ENCODE measurements around the gene FTCDNL1. TPM values are rescaled to one million over a fixed set of nuclear protein-coding genes. Genes with fewer than 3 reads are reported as not detected.

FTCDNL1 gene
- total RNA-seq, 1 experiment from 2014 or later = 2.0 TPM

GRCh38 chr2:199779589-199779988 lies 71.4 kb downstream of the FTCDNL1 start:
- no peaks in the 10 kb centered on the region; the same call in 1 of the 2 replicates for H3K79me2 ChIP-seq (ENCODE audit: insufficient read depth, low read length)
- H2BK120ac ChIP-seq (ENCODE audit: low read depth, low read length, poor library complexity, severe bottlenecking) = no peak overlapping the region
- no peak overlapping the region for H4K5ac ChIP-seq (ENCODE audit: insufficient read length, low read depth, low read length)
- H2BK5ac ChIP-seq (ENCODE audit: insufficient read length, low read length) = no peak overlapping the region
- H3K56ac ChIP-seq (ENCODE audit: insufficient read length, low read depth, low read length) = no peak overlapping the region
- no peak overlapping the region for H2BK15ac ChIP-seq (ENCODE audit: low read depth, low read length)
- H3K4ac ChIP-seq (ENCODE audit: low read depth, low read length) = no peak overlapping the region
- DNase-seq = no peak
- H2BK20ac ChIP-seq (ENCODE audit: low read depth, low read length, poor library complexity, severe bottlenecking) = no peak overlapping the region
- Mint-ChIP-seq H3K36me3 (ENCODE audit: insufficient read depth in 1 of 3, low read depth in 3 of 3) (peaks cover 2 to 10% (median 9%) of the 10 kb centered on the region in 3 experiments; a peak in 5 of 7 replicates), H3K27me3 (ENCODE audit: low read depth) (peaks cover 3% of the 10 kb centered on the region), H3K9me3 (peaks cover 16 to 17% of the 10 kb centered on the region in 2 experiments; a peak in 4 of 5 replicates), H3K4me1 (no peaks in the 10 kb centered on the region), H3K27ac (no peak overlapping the region), H3K4me3 (no peak overlapping the region)
- peaks cover 9% of the 10 kb centered on the region for H3K9me3 ChIP-seq (ENCODE audit: control insufficient read depth, low read depth, low read length)
- no peaks in the 10 kb centered on the region for H3K79me1 ChIP-seq (ENCODE audit: insufficient read depth, low read depth, low read length, poor library complexity, severe bottlenecking)
- H2BK12ac ChIP-seq (ENCODE audit: insufficient read length, low read depth, low read length) = no peak overlapping the region
- H4K91ac ChIP-seq (ENCODE audit: insufficient read length, low read depth, low read length) = no peak overlapping the region
- no peak overlapping the region for H2AK5ac ChIP-seq (ENCODE audit: insufficient read length, low read length)
- no peak overlapping the region for H3T11ph ChIP-seq (ENCODE audit: low read length)
- H3K4me1 ChIP-seq (ENCODE audit: insufficient read depth, low read length) = no peaks in the 10 kb centered on the region
- no peak overlapping the region for H3K9ac ChIP-seq (ENCODE audit: extremely low read depth, insufficient read length, low read length)
- no peak overlapping the region for H4K8ac ChIP-seq (replicated peaks; ENCODE audit: insufficient read length, low read depth, low read length)
- WGBS (ENCODE audit: extremely low coverage, insufficient read length, low lambda C conversion rate) = no CpG with 5 or more reads among the region's 3 CpGs
- no peaks in the 10 kb centered on the region for H3K23me2 ChIP-seq (ENCODE audit: insufficient read length, low read depth, low read length, poor library complexity, severe bottlenecking)
- H2AFZ ChIP-seq (ENCODE audit: low read length) = no peak overlapping the region
- H3K4me2 ChIP-seq (ENCODE audit: insufficient read depth, insufficient read length, low read length) = no peak overlapping the region
- TF ChIP-seq CTCF (conservative IDR thresholded peaks at IDR 0.05) = no peak
- no peak overlapping the region for H3K23ac ChIP-seq (ENCODE audit: insufficient read length, low read depth, low read length)
- no peak overlapping the region for H3K14ac ChIP-seq (ENCODE audit: insufficient read depth, low read length)
- H3K27me3 ChIP-seq (ENCODE audit: insufficient read depth, low read length) = no peaks in the 10 kb centered on the region
- H3K18ac ChIP-seq (ENCODE audit: insufficient read length, low read depth, low read length) = no peak overlapping the region
- no peaks in the 10 kb centered on the region for H4K20me1 ChIP-seq (ENCODE audit: control insufficient read depth, insufficient read depth, insufficient read length)
- no peak overlapping the region for H3K27ac ChIP-seq (ENCODE audit: insufficient read length, low read depth, low read length)

Measured in H9 (cell line).